ENCODE data around the gene ELAVL1. TPM values are rescaled to one million over a fixed set of nuclear protein-coding genes. Genes with fewer than 3 reads are reported as not detected.
A peak's percentile ranks its signal among the peaks of the same experiment; 100 is the strongest.
"Not testable (repeated sequence)": the region's sequence is repeated elsewhere in the genome, so short reads cannot be mapped to it uniquely, and the experiment has no call there.

Gene ELAVL1
- total RNA-seq, 2 donors from 2014 or later: 49.9 to 50.7 TPM

- peak; percentile 99 for DNase-seq (ENCODE audit: low spot score)
- intact Hi-C loops (cut with DNase I): no loop called here
Measured at GRCh38 chr19:7919610-7920518, 85.6 kb downstream of the ELAVL1 start, which contains the start of gene SNAPC2. Gene SNAPC2, plus strand, starts transcription at chr19:7920338. Its CDS starts 29 bp downstream, at chr19:7920367.

GRCh38 chr19:7918615-7919421, 86.6 kb downstream of the ELAVL1 start:
- intact Hi-C loops (cut with DNase I): no loop called here
- no peak for DNase-seq (ENCODE audit: low spot score)

- DNase-seq (ENCODE audit: low spot score); intact Hi-C loops (cut with DNase I): not testable (repeated sequence)
Measured at GRCh38 chr19:7918062-7918614, 87.3 kb downstream of the ELAVL1 start.

GRCh38 chr19:7917267-7918061, 88.0 kb downstream of the ELAVL1 start:
- DNase-seq (ENCODE audit: low spot score): no peak

GRCh38 chr19:7916955-7917266, 88.5 kb downstream of the ELAVL1 start:
- no peak for DNase-seq (ENCODE audit: low spot score)
- intact Hi-C loops (cut with DNase I): no loop called here

More at GRCh38 chr19:7917267-7918061, 88.0 kb downstream of the ELAVL1 start:
- intact Hi-C loops (cut with DNase I): no loop called here

- intact Hi-C loops (cut with DNase I): no loop called here
- no peak for DNase-seq (ENCODE audit: low spot score)
Measured at GRCh38 chr19:7916103-7916954, 89.1 kb downstream of the ELAVL1 start.

- no peak for DNase-seq (ENCODE audit: low spot score)
- intact Hi-C loops (cut with DNase I): no loop called here
Measured at GRCh38 chr19:7915250-7916102, 90.0 kb downstream of the ELAVL1 start.

- intact Hi-C loops (cut with DNase I): no loop called here
- DNase-seq (ENCODE audit: low spot score): no peak
Measured at GRCh38 chr19:7914598-7915045, 90.8 kb downstream of the ELAVL1 start, which contains the start of gene TGFBR3L. Gene TGFBR3L, plus strand, starts transcription at chr19:7914830.

GRCh38 chr19:7914099-7914498, 91.3 kb downstream of the ELAVL1 start:
- intact Hi-C loops (cut with DNase I): no loop called here
- no peak for DNase-seq (ENCODE audit: low spot score)

- intact Hi-C loops (cut with DNase I): no loop called here
- DNase-seq (ENCODE audit: low spot score): no peak
Measured at GRCh38 chr19:7913652-7914051, 91.8 kb downstream of the ELAVL1 start.

GRCh38 chr19:7912697-7913564, 92.5 kb downstream of the ELAVL1 start:
- no peak for DNase-seq (ENCODE audit: low spot score)
- intact Hi-C loops (cut with DNase I): no loop called here

GRCh38 chr19:7912144-7912696, 93.2 kb downstream of the ELAVL1 start:
- DNase-seq (ENCODE audit: low spot score): no peak
- intact Hi-C loops (cut with DNase I): no loop called here

GRCh38 chr19:7911508-7912143, 93.8 kb downstream of the ELAVL1 start:
- intact Hi-C loops (cut with DNase I): no loop called here
- DNase-seq (ENCODE audit: low spot score): no peak

GRCh38 chr19:7910321-7911161, 94.9 kb downstream of the ELAVL1 start:
- intact Hi-C loops (cut with DNase I): no loop called here
- no peak for DNase-seq (ENCODE audit: low spot score)

All from posterior vena cava (tissue), 2 donors.